T-helper 1 cell (primary cell): ENCODE results near the gene MAT1A.

Source experiments
- DNase-seq, 5 donors: peaks; one replicate each; pipeline ENCODE4 v3.0.0-alpha.2; 2012 to 2020

The MAT1A gene

GRCh38 chr10:80281784-80282765, 7.4 kb downstream of the MAT1A start:
- DNase-seq: no peak

DNA sequence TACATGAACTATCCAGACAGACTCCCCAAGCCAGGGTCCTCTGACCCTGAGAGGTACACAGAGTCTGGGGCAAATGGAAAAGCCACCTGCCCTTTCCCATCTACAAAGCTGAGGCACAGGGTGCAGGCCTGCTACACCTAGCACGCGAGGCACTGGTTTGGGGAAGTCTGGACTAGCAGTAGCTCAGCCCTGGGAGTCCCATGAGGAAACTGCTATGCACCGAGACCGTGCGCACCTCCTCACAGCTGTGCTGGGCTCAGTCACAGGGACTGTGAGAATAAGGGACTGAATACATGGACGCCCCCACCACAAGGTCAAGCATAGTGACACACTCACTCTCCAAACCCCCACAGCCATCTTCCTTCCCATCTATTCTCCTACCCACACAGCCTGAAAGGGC, 8.2 kb downstream of the MAT1A start:
- DNase-seq: no peak

GRCh38 chr10:80280071-80280800, 9.2 kb downstream of the MAT1A start:
- no peak for DNase-seq

DNA sequence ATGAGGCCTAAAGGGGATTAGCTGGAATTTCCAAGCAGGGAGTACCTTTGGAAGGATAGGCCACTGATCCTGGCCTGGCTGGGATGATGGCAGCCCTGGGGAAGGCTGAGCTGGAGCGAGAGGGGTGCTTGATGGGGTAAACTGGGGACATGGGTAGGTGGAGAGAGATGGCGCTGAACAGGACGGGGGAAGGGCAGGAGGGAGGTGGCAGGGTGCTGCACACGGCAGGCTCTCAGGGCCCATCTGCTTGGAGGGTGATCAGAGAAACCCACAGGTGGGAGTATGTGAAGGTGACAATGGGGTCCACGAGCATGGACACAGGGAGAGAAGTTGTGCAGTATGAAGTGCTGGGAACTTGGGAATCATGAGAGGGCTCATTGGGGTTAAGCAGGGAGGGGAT, 10.3 kb downstream of the MAT1A start:
- DNase-seq: no peak

- no peak for DNase-seq
Measured at GRCh38 chr10:80278480-80278879, 11.0 kb downstream of the MAT1A start.

GRCh38 chr10:80277567-80278250, 11.7 kb downstream of the MAT1A start:
- DNase-seq: no peak

GRCh38 chr10:80277016-80277415, 12.4 kb downstream of the MAT1A start:
- no peak for DNase-seq

GRCh38 chr10:80276335-80276734, 13.1 kb downstream of the MAT1A start:
- no peak for DNase-seq

DNA sequence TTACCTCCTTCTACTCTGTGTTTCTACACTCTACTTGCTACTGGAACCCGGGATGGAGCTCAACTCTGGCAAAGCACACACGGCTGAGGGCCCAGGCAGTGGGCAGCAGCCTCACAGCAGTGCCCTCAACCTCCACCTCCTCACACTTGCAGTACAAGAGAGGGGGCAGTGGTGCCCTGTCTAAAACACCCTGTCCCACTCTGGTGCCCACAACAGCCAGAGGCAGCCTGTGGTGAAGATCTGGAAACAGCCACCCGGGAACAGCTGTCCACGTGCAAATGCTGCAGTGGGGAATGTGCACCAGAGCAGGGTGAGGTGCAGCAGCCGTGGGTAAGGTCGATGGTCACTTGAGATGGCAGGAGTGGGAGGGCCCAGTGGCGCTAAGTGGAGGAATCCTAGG, 13.7 kb downstream of the MAT1A start:
- no peak for DNase-seq

DNA sequence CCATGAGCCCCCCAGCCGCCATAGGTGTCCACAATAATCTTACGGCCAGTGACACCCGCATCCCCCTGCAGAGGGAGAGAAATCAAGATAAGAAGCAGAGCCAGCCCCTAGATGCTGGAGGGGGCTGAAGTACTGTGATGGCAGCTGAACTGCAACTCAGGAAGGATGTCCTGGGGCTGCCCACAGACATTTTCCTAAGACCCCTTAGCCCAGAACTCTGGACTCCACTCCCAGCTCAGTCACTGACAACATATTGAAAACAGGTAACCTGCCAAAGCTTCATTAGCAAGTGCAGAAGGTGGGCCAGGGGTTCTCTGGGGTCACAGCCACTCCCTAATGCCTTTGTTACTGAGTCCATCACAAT, 14.3 kb downstream of the MAT1A start:
- DNase-seq: no peak

DNA sequence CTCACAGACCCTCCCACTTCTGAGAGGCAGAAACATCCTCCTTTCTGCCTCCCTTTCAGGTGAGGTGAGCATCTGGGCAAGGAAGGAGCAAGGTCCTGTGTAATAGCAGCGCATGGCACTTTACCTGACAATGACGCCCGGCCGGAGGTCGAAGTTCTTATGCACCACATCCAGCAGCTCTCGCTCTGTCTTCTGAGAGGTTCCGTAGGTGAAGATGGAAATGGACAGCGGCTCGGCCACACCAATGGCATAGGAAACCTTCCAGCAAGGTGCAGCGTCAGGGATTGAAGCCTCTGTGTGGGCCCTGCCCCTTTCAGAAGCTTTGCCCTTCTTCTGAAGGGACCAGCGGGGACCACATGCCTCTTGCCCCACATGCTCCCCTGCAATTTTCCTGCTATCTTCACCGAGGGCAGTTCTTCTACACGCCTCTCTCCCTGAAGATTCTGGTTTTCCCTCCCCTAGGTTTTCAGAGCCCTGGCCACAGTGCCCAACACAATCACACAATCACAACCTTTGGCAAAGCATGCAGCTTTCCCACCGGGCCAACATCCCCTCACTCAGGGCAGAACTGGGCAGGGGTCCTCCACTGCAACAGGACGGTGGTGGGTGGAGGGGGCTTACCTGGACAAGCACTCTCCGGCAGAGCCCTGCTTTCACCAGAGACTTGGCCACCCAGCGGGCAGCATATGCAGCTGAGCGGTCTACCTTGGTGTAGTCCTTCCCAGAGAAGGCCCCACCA, 14.9 kb downstream of the MAT1A start:
- no peak for DNase-seq

DNA sequence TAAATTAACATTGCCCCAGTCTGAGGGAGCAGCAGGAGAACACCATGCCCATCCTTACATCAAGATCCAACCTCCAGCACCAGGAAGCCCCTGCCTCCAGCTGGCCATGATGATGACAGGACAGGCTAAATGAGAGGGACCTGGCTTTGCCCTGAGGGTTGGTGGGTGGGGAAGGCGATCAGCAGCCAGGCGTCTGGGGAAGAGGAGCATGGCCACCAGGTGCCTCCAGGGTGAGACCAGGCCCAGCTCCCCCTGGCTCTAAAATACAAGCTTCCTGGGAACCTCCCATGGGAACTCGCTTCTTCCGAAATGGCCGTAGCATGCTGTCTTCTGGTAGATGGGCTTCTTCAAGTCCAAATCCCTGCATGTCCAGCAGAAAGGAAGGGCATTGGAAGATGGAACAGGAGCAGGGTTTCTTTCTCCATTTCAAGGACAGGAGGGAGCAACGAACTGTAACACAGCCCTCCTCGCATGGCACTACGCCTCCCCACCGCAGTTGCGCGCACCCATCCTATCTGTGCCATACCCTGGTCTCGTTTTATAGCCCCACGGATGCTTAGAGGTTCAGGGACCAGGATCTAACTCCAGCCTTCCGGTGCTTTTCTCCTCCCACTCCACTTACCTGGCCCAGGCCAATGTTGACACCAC, 15.8 kb downstream of the MAT1A start:
- no peak for DNase-seq

DNA sequence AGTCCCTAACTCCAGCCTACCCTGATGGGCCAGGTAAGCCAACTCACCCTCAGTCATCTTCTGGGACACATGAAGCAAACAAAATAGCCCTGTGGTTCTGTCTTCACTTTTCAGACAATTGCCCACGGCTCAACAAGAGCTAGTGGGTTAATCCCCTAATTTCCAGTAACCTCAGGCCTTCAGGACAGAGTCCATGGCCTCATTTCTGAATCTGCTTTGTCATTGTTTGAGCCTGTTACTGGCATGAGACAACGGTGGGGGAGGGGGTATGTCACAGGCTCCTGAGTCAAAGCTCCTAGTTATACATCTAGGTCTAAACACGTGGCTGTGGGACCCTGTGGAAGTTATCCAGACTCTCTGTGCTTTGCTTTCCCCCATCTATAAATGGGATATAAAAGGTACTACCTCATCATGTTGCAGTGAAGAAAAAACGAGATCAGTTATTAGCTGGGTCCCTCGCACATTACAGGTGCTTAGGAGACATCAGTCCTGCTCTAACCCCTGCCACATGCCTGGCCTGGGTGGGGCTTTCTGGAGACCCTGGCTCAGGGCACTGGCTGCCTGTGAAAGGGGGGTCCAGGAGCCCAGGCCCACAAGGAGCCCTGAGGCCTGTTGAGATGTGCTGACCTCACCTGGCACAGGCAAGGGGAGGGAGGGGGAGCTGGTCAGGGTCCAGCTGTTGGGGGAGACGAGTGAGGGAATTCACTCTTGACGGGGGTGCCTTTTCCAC, 16.5 kb downstream of the MAT1A start:
- DNase-seq: no peak

DNA sequence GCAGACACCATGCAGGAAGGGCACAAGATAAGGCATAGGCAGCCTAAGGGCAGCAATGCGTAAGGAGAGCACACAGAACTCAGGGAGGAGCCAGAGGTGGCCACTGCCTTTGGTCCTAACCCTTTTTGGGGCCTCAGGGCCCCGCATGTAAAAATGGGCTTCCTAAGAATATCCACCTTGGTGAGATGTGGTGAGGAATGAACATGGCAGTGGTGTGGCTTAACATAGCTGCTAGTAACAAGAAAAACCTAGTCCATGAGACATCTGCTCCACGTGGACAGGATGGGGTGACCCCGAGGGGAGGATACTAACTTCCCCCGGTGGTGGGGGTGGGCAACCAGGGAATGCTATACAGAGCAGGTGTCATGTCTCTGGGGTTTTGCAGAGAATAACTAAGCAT, 18.0 kb downstream of the MAT1A start:
- DNase-seq: no peak

- DNase-seq: no peak
Measured at GRCh38 chr10:80270887-80271286, 18.6 kb downstream of the MAT1A start.

DNA sequence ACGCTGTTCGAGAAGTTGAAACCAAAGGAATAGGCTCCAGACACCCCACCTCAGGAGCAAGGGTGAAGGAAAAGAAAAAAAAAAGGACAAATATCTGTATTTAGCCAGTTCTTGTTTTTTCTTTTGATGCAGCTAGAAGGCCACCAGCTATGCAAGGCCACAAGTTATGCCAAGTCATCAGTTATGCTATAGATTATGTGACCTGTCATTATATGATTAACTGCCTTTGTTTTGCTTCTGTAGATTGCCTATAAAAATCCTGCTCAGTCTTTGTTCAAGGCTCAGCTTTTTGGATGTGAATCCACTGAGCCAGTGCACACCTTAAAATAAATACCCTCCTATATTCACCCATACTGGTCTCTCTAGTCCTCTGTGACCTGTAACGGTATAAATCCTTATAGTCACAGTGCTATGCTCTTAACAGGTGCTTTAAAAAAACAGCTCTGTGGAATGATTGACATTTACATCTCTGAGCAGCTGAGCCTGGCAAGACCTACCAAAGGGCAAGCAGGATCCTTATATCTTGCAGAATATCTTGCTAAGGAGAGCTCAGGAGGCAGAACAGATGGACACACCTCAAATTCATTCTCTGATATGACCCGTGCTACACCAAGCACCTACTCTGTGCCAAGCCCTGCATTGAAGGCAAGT, 20.4 kb downstream of the MAT1A start:
- no peak for DNase-seq

GRCh38 chr10:80268266-80268665, 21.2 kb downstream of the MAT1A start:
- no peak for DNase-seq

- no peak for DNase-seq
Measured at GRCh38 chr10:80266513-80266863, 23.0 kb downstream of the MAT1A start.

DNA sequence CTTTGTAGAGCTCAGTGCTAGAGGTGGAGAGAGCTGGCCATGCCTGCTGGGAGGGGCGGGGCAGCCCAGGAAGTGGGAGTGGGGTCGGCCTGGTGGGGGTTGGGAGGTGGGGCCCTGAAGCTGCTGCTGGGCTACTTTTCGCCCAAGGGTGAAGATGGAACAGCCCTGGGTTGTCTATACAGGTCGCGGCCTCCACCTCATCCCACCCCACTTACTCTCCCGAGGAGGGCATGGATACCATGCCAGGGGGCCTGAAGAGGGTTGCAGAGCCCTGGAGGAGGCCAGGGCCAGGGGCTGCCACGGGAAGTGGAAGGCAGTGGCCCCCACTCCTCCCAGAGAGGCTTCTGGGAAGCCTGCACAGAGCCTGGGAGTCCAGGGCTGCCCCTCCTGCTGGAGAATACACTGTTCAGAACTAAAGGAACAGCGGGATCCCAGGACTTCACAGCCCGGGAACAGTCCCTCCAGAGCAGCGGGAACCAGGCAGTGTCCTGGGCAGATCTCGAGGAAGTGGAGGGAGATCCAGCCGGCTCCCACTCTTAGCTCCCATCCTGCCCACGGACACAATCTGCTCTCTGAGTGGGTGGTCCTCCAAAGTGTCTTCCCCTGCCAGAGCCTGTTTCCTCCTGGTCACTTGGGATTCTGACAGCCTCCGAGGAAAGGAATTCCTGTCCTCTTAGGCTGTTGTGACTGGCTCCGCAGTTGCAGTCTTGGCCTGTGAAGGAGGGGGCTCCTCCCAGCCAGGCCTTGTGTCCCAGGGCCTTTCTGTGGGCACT, 23.5 kb downstream of the MAT1A start:
- DNase-seq: no peak
